ENCODE results near the gene NKAIN2.

Gene NKAIN2

DNA sequence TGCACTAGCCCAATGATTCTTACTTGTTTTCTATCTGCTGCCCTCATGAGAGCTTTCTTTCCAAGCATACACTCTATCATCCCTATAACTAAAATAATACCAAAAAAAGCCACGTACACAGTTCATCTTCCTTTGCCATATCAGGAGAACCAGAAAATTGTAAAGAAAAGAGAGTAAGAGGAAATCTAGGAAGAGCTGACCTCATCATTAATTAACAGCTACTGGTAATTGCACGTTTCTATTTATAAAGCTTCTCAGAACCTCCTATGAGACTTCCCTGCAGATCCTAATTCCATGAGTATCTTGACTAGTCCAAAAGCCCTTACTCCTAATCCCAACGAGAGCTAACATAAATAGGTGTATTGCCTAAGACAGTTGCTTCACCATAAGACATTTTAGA, 967.1 kb downstream of the NKAIN2 start:
- TF ChIP-seq, protein P1, sequence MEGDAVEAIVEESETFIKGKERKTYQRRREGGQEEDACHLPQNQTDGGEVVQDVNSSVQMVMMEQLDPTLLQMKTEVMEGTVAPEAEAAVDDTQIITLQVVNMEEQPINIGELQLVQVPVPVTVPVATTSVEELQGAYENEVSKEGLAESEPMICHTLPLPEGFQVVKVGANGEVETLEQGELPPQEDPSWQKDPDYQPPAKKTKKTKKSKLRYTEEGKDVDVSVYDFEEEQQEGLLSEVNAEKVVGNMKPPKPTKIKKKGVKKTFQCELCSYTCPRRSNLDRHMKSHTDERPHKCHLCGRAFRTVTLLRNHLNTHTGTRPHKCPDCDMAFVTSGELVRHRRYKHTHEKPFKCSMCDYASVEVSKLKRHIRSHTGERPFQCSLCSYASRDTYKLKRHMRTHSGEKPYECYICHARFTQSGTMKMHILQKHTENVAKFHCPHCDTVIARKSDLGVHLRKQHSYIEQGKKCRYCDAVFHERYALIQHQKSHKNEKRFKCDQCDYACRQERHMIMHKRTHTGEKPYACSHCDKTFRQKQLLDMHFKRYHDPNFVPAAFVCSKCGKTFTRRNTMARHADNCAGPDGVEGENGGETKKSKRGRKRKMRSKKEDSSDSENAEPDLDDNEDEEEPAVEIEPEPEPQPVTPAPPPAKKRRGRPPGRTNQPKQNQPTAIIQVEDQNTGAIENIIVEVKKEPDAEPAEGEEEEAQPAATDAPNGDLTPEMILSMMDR (IDR thresholded peaks at IDR 0.05): no peak
- no peaks in the 10 kb centered on the region for H3K36me3 Mint-ChIP-seq (ENCODE audit: low read depth)
- peaks cover 3% of the 10 kb centered on the region for H3K27me3 Mint-ChIP-seq (ENCODE audit: low read depth, poor library complexity)
- no peak overlapping the region for H3K4me3 Mint-ChIP-seq
- no peaks in the 10 kb centered on the region for H3K9me3 Mint-ChIP-seq
- DNase-seq: no peak
- no peak overlapping the region for H3K27ac Mint-ChIP-seq
- H3K4me1 Mint-ChIP-seq: peaks cover 13% of the 10 kb centered on the region

DNA sequence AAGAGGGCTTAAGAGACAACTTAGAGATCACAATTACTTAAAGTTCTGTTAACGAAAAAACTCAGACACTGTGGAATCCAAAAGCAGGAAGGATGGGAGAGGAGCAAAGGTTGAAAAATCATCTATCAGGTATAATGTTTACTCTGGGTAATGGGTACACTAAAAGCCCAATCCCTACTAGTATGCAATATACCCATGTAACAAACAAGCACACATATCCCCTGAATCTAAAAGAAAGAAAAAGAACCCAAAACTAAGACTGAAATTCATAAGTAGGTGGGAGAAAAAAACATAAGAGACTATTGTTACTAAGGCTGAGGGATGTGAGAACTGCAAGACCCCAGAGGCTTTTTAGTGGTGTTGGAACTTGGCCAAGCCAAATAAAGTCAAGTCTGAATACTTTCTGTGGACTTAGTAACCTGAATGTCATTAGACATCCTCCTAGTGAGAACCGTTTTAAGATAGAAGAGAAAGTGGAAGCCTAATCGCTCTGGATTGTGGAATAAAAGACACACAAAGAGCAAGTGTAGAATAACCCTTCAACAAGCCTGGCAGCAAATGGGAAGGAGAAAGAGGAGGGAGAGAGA, 969.2 kb downstream of the NKAIN2 start:
- Mint-ChIP-seq H3K4me1 (peaks cover 13% of the 10 kb centered on the region), H3K9me3 (no peaks in the 10 kb centered on the region), H3K27ac (no peak overlapping the region), H3K4me3 (no peak overlapping the region), H3K36me3 (ENCODE audit: low read depth) (no peaks in the 10 kb centered on the region), H3K27me3 (ENCODE audit: low read depth, poor library complexity) (no peaks in the 10 kb centered on the region)
- no peak for DNase-seq
- TF ChIP-seq, protein P1 (IDR thresholded peaks at IDR 0.05): no peak

DNA sequence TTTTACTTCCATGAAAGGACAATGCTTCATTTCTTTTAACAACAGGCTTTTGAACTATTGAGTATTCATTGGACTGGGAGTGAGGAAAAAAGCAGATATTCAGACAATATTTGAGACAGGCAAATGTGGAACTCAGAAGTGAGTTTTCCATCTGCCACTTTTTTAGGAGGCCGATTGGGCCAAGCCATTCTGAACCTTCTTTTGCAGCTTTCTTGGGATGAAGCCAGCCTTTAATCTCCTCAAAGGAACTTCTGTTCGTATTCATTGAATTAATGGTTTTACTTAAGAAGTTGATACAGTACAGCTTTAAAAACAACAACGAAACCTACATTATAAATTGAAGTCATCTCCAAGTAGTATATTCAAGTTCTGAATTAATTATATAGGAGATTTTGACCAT, 971.5 kb downstream of the NKAIN2 start:
- DNase-seq: no peak
- no peak overlapping the region for H3K27ac Mint-ChIP-seq
- H3K36me3 Mint-ChIP-seq (ENCODE audit: low read depth): no peaks in the 10 kb centered on the region

DNA sequence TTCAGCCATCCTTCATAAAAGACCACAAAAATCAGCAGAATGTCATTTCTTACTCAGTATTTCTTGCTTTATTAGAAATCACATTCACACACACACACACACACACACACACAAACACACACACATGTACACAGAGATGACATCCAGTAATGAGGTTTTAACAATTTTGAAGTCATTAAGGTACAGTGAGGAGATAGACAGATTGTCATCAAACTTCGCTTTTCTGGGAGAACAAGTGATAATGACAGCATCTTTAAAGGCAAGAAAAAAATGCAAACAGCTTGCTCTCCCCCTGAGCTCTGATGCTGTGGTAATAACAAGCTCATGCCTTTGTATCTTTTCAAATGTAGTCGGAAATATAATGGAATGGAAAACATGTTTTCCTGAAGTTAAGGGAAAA, 974.2 kb downstream of the NKAIN2 start:
- no peaks in the 10 kb centered on the region for H3K27me3 Mint-ChIP-seq (ENCODE audit: low read depth, poor library complexity)
- no peak for DNase-seq
- H3K4me1 Mint-ChIP-seq: no peaks in the 10 kb centered on the region
- H3K36me3 Mint-ChIP-seq (ENCODE audit: low read depth): no peaks in the 10 kb centered on the region
- H3K4me3 Mint-ChIP-seq: no peak overlapping the region
- H3K27ac Mint-ChIP-seq: no peak overlapping the region
- TF ChIP-seq, protein P1 (IDR thresholded peaks at IDR 0.05): no peak
- no peaks in the 10 kb centered on the region for H3K9me3 Mint-ChIP-seq

More for the DNA sequence above, 971.5 kb downstream of the NKAIN2 start:
- no peaks in the 10 kb centered on the region for H3K27me3 Mint-ChIP-seq (ENCODE audit: low read depth, poor library complexity)
- H3K4me1 Mint-ChIP-seq: peaks cover 8% of the 10 kb centered on the region
- TF ChIP-seq, protein P1 (IDR thresholded peaks at IDR 0.05): no peak
- no peak overlapping the region for H3K4me3 Mint-ChIP-seq
- no peaks in the 10 kb centered on the region for H3K9me3 Mint-ChIP-seq

DNA sequence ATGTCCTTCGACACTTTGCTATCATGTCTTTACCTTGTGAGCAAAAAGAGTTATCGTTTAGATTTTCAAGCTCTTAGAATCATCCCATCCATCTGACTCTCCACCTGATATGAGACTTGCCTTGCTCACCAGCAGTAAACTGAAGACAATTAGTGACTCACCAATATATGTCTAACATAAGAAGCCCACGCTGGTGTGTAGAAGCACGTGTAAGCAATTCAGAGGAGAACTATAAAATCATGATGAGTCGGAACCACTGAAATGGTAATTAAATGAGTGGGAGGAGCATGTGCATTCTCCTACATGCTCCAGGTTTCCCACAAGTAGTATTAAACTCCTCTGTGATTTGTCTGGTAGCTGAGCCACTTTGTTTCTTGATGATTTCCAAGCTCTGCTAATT, 977.0 kb downstream of the NKAIN2 start:
- Mint-ChIP-seq H3K9me3 (no peaks in the 10 kb centered on the region), H3K27ac (no peak overlapping the region), H3K4me3 (no peak overlapping the region), H3K4me1 (no peaks in the 10 kb centered on the region), H3K36me3 (ENCODE audit: low read depth) (no peaks in the 10 kb centered on the region), H3K27me3 (ENCODE audit: low read depth, poor library complexity) (no peaks in the 10 kb centered on the region)
- TF ChIP-seq, protein P1 (IDR thresholded peaks at IDR 0.05): no peak
- DNase-seq: no peak

DNA sequence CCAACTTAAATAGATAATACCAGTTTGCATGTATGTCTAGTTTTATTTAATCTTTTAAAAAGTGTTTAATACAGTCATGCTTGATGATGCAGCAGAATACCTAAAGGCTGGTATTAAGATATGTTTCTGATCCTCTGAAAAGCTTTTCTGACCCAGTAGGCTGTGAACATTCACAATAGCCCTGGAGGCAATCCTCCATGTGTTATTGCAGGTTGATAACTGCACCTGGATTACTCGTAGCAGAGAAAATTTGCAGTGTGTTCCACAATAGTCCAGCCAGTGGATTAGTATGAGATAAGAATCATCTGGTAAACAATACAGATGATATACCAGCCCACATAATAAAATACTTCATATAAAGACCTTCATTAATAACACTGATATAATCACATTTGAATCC, 979.7 kb downstream of the NKAIN2 start:
- DNase-seq: no peak
- no peaks in the 10 kb centered on the region for H3K36me3 Mint-ChIP-seq (ENCODE audit: low read depth)
- H3K27me3 Mint-ChIP-seq (ENCODE audit: low read depth, poor library complexity): peaks cover 2% of the 10 kb centered on the region
- H3K4me1 Mint-ChIP-seq: no peaks in the 10 kb centered on the region
- no peak overlapping the region for H3K4me3 Mint-ChIP-seq
- H3K27ac Mint-ChIP-seq: no peak overlapping the region
- H3K9me3 Mint-ChIP-seq: no peaks in the 10 kb centered on the region
- TF ChIP-seq, protein P1 (IDR thresholded peaks at IDR 0.05): no peak
